NCI-H1930 (cell line): Measurements from ENCODE around the gene TMCC3.
A peak's percentile ranks its signal among the peaks of the same experiment; 100 is the strongest.
"Not testable (repeated sequence)": the region's sequence is repeated elsewhere in the genome, so short reads cannot be mapped to it uniquely, and the experiment has no call there.

Experiments
- DNase-seq, 2 experiments: peaks; one replicate each; lab custom pipeline; 2025; lab: John Stamatoyannopoulos, UW

Gene TMCC3, protein sequence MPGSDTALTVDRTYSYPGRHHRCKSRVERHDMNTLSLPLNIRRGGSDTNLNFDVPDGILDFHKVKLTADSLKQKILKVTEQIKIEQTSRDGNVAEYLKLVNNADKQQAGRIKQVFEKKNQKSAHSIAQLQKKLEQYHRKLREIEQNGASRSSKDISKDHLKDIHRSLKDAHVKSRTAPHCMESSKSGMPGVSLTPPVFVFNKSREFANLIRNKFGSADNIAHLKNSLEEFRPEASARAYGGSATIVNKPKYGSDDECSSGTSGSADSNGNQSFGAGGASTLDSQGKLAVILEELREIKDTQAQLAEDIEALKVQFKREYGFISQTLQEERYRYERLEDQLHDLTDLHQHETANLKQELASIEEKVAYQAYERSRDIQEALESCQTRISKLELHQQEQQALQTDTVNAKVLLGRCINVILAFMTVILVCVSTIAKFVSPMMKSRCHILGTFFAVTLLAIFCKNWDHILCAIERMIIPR

DNA sequence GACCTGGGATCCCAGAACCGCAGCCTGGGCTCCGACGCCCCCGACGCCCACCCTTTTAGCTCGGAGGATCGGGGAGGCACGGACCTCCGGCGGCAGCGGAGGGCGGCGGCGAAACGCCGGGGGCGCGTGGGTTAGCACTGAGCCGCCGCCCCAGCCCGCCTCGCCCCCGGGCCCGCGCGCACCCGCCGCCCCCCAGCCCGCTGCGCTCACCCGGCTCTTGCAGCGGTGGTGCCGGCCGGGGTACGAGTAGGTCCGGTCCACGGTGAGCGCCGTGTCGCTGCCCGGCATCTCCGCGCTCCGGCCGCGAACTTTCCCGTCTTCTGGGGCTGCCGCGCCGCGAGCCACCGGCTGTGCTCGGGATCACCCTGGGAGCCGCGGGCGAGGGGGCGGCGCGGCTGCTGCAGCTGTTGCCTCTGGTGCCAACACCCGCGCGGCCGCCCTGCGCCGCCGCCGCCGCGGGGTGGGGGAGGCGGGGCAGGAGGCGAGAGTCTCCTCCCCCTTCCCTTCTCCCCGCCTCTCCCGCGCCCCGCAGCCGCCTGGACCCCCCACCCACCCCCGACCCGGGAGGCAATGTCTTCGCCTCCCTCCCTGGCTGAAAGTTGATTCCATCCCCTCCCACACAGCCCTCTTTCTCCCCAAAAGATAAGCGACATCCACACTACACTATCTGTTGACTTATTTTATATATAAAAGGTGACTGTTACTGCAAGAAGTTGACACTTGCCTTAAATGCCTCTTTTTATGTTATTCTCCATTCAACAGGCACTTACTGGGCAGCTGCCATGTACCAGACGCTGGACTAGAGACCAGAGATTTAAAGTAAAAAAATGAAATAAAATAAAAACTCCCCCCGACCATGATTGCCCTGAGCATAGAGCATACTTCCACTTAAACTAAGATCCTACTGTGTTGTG lies at the start of gene TMCC3:
TSS of gene TMCC3 (minus strand) at position 415 of the 914 bp plus-strand sequence. CDS start at position 288, 127 bp downstream.
- peak in 1 of 2 experiments; percentile 21 for DNase-seq

DNA sequence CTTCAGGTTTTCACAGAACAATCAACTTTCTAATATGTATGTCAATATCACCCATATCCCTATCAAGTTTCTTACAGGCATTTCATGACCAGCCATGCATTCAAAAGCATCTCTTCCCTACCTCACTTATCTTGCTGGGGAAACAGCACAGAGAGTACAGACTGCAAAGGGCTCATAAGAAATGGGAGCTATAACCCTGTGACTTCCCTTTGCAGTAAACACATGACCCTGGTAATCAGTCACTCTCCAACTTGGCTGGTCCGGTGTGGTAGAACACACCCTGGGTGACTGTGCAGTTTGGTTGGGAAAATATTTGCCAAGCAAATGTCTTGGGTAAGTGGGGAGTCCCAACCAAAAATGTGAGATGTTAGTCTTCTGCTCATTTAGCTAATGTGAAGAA lies 49.4 kb upstream of the TMCC3 start:
- DNase-seq: no peak

DNA sequence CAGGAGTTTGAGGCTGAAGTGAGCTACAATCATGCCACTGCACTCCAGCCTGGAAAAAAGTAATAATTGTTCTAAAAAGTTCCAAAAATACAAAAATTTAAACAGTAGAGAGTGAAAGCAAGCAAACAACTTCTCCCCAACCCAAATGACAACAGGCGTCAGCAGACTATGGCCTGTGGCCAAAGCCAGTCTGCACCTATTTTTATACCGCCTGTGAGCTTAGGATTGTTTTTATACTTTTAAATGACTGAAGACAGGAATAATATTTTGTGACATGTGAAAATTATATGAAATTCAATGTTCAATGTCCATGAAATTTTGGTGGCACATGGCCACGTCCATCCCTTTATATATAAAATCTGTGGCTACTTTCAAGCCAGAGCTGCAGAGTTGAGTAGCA lies 48.2 kb upstream of the TMCC3 start:
- DNase-seq: no peak

DNA sequence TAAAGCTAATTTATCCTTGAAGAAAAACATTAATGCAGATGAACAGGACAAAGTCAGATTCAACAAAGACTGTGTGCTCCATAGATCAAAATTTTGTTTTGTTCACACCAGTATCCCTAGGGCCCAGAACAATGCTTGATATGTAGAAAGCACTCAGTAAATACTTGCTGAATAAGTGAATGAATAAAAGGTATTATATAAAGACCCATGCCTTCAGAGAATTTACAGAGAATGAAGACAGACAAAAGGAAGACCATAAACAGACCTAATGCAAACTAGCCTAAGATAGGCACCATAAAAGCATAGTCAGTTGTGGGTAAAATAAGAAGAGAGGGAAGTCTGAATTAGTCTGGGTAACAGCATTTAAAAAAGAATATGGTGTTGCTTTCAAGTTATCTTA lies 47.3 kb upstream of the TMCC3 start:
- no peak for DNase-seq

DNA sequence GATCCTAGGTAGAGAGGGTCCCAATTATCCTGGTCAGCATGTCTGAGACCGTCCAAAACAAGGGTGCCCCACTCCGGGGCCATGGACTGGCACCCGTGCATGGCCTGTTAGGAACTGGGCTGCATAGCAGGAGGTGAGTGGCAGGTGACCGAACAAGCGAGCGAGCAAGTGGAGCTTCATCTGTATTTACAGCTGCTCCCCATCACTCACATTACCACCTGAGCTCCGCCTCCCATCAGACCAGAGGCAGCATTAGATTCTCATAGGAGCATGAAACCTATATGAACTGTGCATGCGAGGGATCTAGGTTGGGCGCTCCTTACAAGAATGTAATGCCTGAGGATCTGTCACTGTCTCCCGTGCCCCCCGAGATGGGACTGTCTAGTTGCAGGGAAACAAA lies 44.4 kb upstream of the TMCC3 start:
- no peak for DNase-seq

DNA sequence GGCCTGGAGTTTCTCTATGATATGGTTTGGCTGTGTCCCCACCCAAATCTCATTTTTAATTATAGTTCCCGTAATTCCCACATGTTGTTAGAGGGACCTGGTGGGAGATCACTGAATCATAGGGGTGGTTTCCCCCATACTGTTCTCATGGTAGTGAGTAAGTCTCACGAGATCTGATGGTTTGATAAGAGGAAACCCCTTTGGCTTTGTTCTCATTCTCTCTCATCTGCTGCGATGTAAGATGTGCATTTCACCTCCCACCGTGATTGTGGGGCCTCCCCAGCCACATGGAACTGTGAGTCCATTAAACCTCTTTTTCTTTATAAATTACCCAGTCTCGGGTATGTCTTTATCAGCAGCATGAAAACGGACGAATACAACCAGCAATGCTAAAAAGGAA lies 42.5 kb upstream of the TMCC3 start:
- DNase-seq: not testable (repeated sequence)

DNA sequence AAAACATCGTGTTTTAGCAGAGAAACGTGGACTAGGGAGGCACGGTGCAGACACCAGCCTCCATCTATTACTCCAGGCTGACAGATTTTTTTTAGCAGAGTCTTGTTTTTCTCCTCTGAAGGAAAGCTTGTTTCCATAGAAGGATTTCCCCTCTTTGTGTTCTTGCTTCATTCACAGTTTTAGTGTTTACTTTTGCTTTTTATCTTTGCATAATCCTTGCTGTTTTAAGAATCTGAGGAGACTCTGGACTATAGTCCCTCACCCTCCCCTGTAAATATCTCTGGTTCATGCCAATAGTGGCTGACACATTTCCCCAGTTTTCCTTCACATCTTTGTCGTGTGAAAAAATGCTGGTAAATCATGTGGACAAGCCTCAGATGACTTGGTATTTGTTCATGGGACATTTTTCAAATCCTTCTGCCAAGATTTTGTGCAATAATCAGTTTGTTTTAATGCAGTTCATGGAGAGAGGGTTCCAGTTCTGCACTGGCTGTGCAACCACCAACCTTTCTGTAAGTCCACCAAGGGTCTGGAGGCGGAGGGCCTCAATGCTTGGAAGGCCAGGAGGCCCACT lies 39.9 kb upstream of the TMCC3 start:
- no peak for DNase-seq

DNA sequence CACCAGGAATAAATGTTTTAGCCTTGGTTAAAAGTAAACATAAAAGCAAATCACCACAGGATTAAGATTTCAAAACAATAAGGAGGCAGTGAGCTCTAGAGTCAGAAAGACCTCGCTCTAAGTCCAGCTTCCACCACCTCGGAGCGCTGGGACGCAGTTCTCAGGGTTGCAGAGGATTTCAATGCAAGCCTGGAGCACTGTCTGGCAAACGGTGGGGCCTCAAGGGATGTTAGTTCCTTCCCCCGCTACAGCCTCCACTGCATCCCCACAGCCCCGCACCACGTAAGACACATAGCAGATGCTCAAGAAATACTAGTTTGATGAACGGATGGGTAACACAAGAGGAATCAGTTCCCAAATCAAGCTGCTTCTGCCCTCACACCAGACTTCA lies 39.3 kb upstream of the TMCC3 start:
- no peak for DNase-seq

- no peak for DNase-seq
Measured at GRCh38 chr12:94689002-94689645, 38.8 kb upstream of the TMCC3 start.

DNA sequence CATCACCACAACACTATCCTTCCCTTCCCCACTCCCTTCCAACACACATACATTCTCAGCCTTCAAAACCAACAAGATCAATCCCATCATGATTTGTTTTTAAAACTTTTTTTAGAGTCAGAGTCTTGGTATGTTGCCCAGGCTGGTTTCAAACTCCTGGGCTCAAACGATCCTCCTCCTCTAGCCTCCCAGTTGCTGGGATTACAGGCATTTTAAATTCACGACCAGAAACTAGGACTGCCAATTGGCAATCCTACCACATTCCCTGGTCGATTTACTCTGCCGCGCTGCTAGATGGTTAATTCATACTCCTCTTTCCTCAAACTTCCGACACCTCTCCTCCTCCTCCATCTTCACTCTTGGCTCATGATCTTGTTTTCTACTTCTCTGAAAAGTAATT lies 37.5 kb upstream of the TMCC3 start:
- no peak for DNase-seq

GRCh38 chr12:94686834-94687628 lies 36.7 kb upstream of the TMCC3 start:
- DNase-seq: no peak

DNA sequence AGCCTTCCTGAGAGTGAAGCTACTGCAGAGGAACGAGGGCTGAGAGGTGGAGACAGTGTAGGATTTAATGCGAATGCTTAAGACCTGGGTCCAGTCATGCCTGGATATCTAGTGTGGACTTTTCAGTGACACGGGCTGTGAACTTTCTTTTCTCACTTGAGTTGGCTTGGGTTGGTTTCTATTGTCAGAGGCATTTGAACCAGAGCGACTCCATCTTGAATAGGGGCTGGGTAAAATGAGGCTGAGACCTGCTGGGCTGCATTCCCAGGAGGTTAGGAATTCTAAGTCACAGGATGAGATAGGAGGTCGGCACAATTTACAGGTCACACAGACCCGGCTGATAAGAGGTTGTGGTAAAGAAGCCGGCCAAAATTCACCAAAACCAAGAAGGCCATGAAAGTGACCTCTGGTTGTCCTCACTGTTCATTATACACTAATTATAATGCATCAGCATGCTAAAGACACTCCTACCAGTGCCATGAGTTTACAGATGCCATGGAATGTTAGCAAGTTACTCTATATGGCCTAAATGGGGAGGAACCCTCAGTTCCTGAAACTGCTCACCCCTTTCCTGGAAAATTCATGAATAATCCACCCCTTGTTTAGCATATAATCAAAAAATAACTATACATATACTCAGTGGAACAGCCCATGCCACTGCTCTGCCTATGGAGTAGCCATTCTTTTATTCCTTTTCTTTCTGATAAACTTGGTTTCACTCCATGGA lies 34.2 kb upstream of the TMCC3 start:
- DNase-seq: no peak

- no peak for DNase-seq
Measured at GRCh38 chr12:94679554-94680195, 29.3 kb upstream of the TMCC3 start.

DNA sequence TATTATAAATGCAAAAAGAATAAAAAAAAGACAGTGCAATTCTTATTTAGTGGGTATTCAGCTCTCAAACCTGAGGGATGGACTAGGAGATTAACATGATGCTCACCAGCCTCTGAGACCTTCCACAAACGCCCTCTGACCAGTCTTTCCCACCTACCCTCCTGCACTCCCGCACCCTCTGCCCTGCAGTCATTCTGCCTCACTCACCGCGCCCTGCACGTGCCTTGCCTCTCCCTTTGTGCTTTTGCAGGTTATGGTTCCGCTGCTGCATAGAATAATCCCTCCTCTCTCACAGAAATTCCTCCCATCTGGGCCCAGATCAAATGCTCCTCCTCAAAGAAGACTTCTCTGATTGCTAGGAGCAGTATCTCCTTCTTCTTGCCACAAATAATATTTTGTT lies 28.5 kb upstream of the TMCC3 start:
- DNase-seq: no peak

- DNase-seq: no peak
Measured at GRCh38 chr12:94678379-94678778, 28.0 kb upstream of the TMCC3 start.

DNA sequence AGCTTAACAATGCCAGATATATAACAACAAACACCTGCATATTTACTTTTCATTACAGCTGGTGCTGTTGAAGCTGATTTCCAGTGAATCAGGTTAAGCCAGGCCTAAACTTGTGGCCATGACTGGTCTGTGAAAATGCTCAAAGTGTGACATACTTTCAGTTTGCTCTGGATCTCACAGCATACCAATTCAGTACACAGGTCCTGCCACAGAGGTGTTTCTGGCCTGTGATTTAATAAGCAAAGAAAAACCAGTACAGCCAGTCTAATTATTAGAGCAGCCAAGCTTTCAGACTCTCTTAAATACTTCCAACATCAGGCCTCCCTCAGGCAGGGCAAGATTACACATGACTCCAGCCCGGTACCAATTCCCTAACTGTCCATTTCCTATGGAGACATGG lies 27.4 kb upstream of the TMCC3 start:
- no peak for DNase-seq

- no peak for DNase-seq
Measured at GRCh38 chr12:94676922-94677321, 26.6 kb upstream of the TMCC3 start.

GRCh38 chr12:94676031-94676641 lies 25.8 kb upstream of the TMCC3 start:
- no peak for DNase-seq

GRCh38 chr12:94674835-94675234 lies 24.5 kb upstream of the TMCC3 start:
- no peak for DNase-seq

- DNase-seq: no peak
Measured at GRCh38 chr12:94674051-94674451, 23.7 kb upstream of the TMCC3 start.
